Posterior cingulate gyrus (tissue), 11 donors: Measurements from ENCODE around the gene COL23A1.

Source experiments
- DNase-seq, 10 donors: peaks; one replicate each; pipeline versions ENCODE4 v3.0.0 to v3.0.0-alpha.2; 2020 to 2021; ENCODE audit warnings: mixed read lengths in 3 of 10
- intact Hi-C: fragments of 100-400 bp; cut with DNase I; formaldehyde crosslinking; loops from one replicate; pipeline ENCODE4 v1.15.1; 2023

The COL23A1 gene

GRCh38 chr5:178249191-178249989 is 340.8 kb downstream of the COL23A1 start:
- no peak for DNase-seq
- intact Hi-C loops: no loop called here

- peak in 2 of 10 donors; percentile 58 to 76 for DNase-seq
- intact Hi-C loops: no loop called here
Measured at GRCh38 chr5:178248750-178249149, 341.4 kb downstream of the COL23A1 start.

GRCh38 chr5:178247481-178248456 is 342.4 kb downstream of the COL23A1 start:
- intact Hi-C loops: no loop called here

GRCh38 chr5:178246624-178247279 is 343.4 kb downstream of the COL23A1 start:
- no peak for DNase-seq
- intact Hi-C loops: no loop called here

More at GRCh38 chr5:178247481-178248456, 342.4 kb downstream of the COL23A1 start:
- DNase-seq: no peak

- intact Hi-C loops: no loop called here
- DNase-seq: no peak
Measured at GRCh38 chr5:178245389-178245788, 344.8 kb downstream of the COL23A1 start.

- no peak for DNase-seq
- intact Hi-C loops: no loop called here
Measured at GRCh38 chr5:178244576-178244975, 345.6 kb downstream of the COL23A1 start.

GRCh38 chr5:178242416-178242815 is 347.8 kb downstream of the COL23A1 start:
- intact Hi-C loops: no loop called here
- peak in 2 of 10 donors; percentile 29 to 79 for DNase-seq

GRCh38 chr5:178241688-178242231 is 348.4 kb downstream of the COL23A1 start:
- peak in 4 of 10 donors; percentile 30 to 82 (median 74) for DNase-seq
- intact Hi-C loops: no loop called here

GRCh38 chr5:178241231-178241663 is 348.9 kb downstream of the COL23A1 start:
- intact Hi-C loops: no loop called here
- peak in 6 of 10 donors; percentile 17 to 93 (median 51) for DNase-seq

GRCh38 chr5:178240766-178241165 is 349.4 kb downstream of the COL23A1 start:
- DNase-seq: peak in 2 of 10 donors; percentile 43 to 63
- intact Hi-C loops: loop anchor here (1.0 kb wide), 1 partner anchor 12 kb away; no protein-coding TSS in a partner anchor

- DNase-seq: peak in 2 of 10 donors; percentile 57 to 61
- intact Hi-C loops: loop anchor here (1.0 kb wide), 1 partner anchor 12 kb away; no protein-coding TSS in a partner anchor
Measured at GRCh38 chr5:178240341-178240741, 349.9 kb downstream of the COL23A1 start.

- DNase-seq: peak in 3 of 10 donors; percentile 35 to 70 (median 63)
- intact Hi-C loops: loop anchor here (1.0 kb wide), 1 partner anchor 13 kb away; no protein-coding TSS in a partner anchor
Measured at GRCh38 chr5:178239626-178240301, 350.4 kb downstream of the COL23A1 start.

GRCh38 chr5:178238711-178239592 is 351.2 kb downstream of the COL23A1 start:
- peak in 3 of 10 donors; percentile 48 to 67 (median 50) for DNase-seq

GRCh38 chr5:178238313-178238635 is 351.9 kb downstream of the COL23A1 start:
- intact Hi-C loops: no loop called here
- peak in 3 of 10 donors; percentile 40 to 74 (median 55) for DNase-seq

More at GRCh38 chr5:178238711-178239592, 351.2 kb downstream of the COL23A1 start:
- intact Hi-C loops: no loop called here

GRCh38 chr5:178237431-178238312 is 352.5 kb downstream of the COL23A1 start:
- intact Hi-C loops: no loop called here
- peak in 4 of 10 donors; percentile 8 to 78 (median 37) for DNase-seq

- intact Hi-C loops: no loop called here
- DNase-seq: peak in 3 of 10 donors; percentile 42 to 56 (median 46)
Measured at GRCh38 chr5:178236679-178237078, 353.5 kb downstream of the COL23A1 start.

- intact Hi-C loops: no loop called here
- DNase-seq: peak in 3 of 10 donors; percentile 38 to 65 (median 55)
Measured at GRCh38 chr5:178236126-178236525, 354.1 kb downstream of the COL23A1 start.
